ENCODE measurements around the gene NLK.
"Not testable (repeated sequence)": the region's sequence is repeated elsewhere in the genome, so short reads cannot be mapped to it uniquely, and the experiment has no call there.

The NLK gene

GRCh38 chr17:28181568-28181967 is 139.1 kb downstream of the NLK start:
- TF ChIP-seq POLR2A (IDR thresholded peaks at IDR 0.05; ENCODE audit: low read depth, low read length), result no peak
- DNase-seq (ENCODE audit: insufficient read length, low spot score) (no peak), FAIRE-seq (no peak)

DNA sequence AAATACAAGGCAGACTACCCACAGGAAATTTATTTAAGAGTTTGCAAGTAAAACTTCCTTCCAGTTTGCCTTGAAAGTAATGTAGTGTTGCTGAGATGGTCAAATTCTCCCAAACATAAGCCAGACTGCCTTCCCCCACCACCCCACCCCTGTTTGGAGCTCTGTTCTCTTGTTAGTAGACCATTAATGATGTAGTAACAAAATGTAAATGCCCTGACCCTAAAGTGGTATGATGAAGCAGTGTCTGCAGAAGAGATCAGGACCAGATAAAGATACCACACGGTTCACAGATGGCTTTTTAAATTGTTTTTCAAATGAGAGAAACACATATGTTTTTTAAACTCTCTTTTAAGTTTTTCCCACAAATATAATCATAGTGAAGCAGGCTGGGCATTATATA is 140.1 kb downstream of the NLK start:
- DNase-seq (ENCODE audit: insufficient read length, low spot score) (no peak), FAIRE-seq (no peak)
- no peak for TF ChIP-seq POLR2A (IDR thresholded peaks at IDR 0.05; ENCODE audit: low read depth, low read length)

DNA sequence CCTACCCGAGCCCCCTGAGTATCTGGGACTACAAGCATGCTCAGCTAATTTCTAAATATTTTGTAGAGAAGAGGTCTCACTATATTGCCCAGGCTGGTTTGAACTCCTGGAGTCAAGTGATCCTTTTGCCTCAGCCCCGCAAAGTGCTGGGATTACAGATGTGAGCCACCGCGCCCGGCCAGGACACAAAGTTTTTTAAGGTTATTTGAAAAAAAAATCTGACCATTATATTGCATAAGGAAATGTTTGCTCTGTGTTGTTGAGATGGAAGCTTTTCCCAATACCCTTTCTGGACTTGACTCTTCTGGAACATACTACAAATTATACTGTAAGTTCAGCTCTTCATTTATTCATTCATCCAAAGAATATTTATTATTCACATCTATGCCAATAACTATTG is 143.2 kb downstream of the NLK start:
- FAIRE-seq (no peak), DNase-seq (ENCODE audit: insufficient read length, low spot score) (no peak)
- no peak for TF ChIP-seq POLR2A (IDR thresholded peaks at IDR 0.05; ENCODE audit: low read depth, low read length)

DNA sequence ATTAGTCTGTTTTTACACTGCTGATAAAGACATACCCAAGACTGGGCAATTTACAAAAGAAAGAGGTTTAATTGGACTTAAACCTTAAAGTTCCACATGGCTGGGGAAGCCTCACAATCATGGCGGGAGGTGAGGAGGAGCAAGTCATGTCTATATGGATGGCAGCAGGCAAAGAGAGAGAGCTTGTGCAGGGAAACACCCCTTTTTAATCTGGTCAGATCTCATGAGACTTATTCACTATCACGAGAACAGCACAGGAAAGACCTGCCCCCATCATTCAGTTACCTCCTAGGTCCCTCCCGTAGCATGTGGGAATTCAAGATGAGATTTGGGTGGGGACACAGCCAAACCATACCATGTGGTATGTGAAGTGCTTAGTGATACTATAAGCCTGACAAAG is 144.0 kb downstream of the NLK start:
- FAIRE-seq; DNase-seq (ENCODE audit: insufficient read length, low spot score): not testable (repeated sequence)

GRCh38 chr17:28187931-28188330 is 145.5 kb downstream of the NLK start:
- TF ChIP-seq POLR2A (IDR thresholded peaks at IDR 0.05; ENCODE audit: low read depth, low read length), result no peak
- DNase-seq (ENCODE audit: insufficient read length, low spot score) (no peak), FAIRE-seq (no peak)

- no peak for DNase-seq (ENCODE audit: insufficient read length, low spot score)
- FAIRE-seq, result no peak
These were observed 146.4 kb downstream of the NLK start for GRCh38 chr17:28188841-28189263.

GRCh38 chr17:28189667-28190066 is 147.2 kb downstream of the NLK start:
- DNase-seq (ENCODE audit: insufficient read length, low spot score), result no peak
- no peak for TF ChIP-seq POLR2A (IDR thresholded peaks at IDR 0.05; ENCODE audit: low read depth, low read length)
- FAIRE-seq, result no peak

More at GRCh38 chr17:28188841-28189263, 146.4 kb downstream of the NLK start:
- TF ChIP-seq POLR2A (IDR thresholded peaks at IDR 0.05; ENCODE audit: low read depth, low read length), result no peak

DNA sequence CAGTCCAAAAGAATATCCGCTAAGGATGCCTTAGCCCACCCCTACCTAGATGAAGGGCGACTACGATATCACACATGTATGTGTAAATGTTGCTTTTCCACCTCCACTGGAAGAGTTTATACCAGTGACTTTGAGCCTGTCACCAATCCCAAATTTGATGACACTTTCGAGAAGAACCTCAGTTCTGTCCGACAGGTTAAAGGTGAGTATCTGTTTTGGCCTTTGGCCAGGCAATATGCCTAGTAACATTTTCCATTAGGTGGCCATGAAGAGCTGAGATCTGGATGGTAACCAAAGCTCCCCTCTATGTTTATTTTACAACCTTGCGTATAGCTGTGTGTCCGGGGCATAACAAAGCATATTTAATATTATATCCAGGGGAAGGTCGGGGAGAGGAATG is 148.5 kb downstream of the NLK start:
- no peak for DNase-seq (ENCODE audit: insufficient read length, low spot score)

DNA sequence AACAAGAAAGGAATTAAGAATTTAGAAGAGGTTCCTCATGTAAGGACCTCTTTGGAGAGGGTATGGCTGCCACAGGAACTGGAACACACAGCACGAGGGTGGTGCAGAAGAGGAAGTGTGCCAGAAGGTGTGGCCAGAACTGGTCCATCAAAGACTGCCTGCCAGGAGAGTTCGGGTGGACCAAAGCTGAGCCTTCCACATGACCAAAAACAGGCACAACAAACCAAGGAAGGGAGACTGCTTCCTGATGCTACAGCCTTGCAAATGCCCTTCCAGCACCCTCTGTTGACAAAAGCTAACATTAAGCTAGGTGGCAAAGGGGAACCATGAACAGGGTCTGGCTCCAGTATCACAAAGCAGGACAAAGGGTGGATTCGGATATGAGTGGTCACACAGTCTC is 150.8 kb downstream of the NLK start:
- no peak for DNase-seq (ENCODE audit: insufficient read length, low spot score)
- no peak for TF ChIP-seq POLR2A (IDR thresholded peaks at IDR 0.05; ENCODE audit: low read depth, low read length)
- no peak for FAIRE-seq

More for the DNA sequence above, 148.5 kb downstream of the NLK start:
- TF ChIP-seq POLR2A (IDR thresholded peaks at IDR 0.05; ENCODE audit: low read depth, low read length), result no peak
- no peak for FAIRE-seq

- no peak for DNase-seq (ENCODE audit: insufficient read length, low spot score)
These were observed 151.9 kb downstream of the NLK start for GRCh38 chr17:28194382-28194781.

DNA sequence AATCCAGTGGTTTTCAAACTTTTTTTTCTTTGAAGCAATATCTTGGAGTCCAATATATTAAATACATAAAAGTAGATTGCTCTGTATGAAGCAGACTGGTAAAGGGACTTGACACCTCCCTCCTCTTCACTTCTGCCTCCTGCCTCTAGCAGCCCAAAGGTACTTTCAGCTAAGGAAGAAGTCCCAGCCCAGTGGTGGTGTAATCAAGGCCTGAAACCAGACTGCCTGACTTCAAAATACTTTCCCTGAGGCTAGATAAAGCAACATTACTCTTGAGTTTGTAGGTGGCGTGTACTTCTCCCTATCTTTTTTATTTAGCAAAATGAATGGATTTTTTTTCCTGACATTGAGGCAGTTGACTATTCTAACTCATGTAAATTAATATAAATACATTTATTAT is 154.2 kb downstream of the NLK start:
- FAIRE-seq (no peak), DNase-seq (ENCODE audit: insufficient read length, low spot score) (no peak)
- TF ChIP-seq POLR2A (IDR thresholded peaks at IDR 0.05; ENCODE audit: low read depth, low read length), result no peak

More at GRCh38 chr17:28194382-28194781, 151.9 kb downstream of the NLK start:
- no peak for FAIRE-seq
- no peak for TF ChIP-seq POLR2A (IDR thresholded peaks at IDR 0.05; ENCODE audit: low read depth, low read length)

- no peak for DNase-seq (ENCODE audit: insufficient read length, low spot score)
- no peak for TF ChIP-seq POLR2A (IDR thresholded peaks at IDR 0.05; ENCODE audit: low read depth, low read length)
- no peak for FAIRE-seq
These were observed 156.6 kb downstream of the NLK start for GRCh38 chr17:28199115-28199514.

GRCh38 chr17:28199728-28200127 is 157.3 kb downstream of the NLK start:
- FAIRE-seq (no peak), DNase-seq (ENCODE audit: insufficient read length, low spot score) (no peak)
- no peak for TF ChIP-seq POLR2A (IDR thresholded peaks at IDR 0.05; ENCODE audit: low read depth, low read length)

DNA sequence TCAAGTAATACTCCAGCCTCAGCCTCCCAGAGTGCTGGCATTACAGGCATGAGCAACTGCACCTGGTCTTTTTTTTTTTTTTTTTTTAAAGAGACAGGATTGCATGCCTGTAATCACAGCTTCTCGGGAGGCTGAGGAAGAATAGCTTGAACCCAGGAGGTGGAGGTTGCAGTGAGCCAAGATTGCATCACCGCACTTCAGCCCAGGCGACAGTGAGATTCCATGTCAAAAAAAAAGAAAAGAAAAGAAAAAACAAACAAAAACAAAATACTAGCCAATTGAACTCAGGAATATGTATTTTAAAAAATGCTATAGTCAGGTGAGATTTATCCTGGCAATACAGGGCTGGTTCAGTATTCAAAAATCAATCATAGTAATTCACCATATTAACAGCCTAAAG is 158.8 kb downstream of the NLK start:
- no peak for DNase-seq (ENCODE audit: insufficient read length, low spot score)
- FAIRE-seq, result no peak
- TF ChIP-seq POLR2A (IDR thresholded peaks at IDR 0.05; ENCODE audit: low read depth, low read length), result no peak

DNA sequence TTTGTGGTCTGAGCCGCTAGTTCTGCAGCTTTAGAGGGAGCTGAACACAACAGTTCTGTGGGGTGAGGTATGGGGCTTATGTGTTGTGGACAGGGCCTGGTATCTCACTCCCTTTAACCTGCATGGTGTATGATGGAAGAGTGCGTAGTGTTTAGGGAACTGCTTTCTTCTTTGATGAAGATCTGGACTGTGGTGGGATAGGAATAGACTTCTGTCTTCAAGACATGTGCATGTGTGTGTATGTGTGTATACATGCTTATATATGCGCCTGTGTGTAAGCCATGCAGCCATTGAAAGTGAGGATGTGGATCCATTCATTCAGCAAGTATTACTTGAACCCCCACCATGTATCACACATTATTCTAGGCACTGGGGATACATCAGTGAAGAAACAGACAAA is 161.8 kb downstream of the NLK start:
- no peak for DNase-seq (ENCODE audit: insufficient read length, low spot score)
- FAIRE-seq, result no peak
- TF ChIP-seq POLR2A (IDR thresholded peaks at IDR 0.05; ENCODE audit: low read depth, low read length), result no peak

- TF ChIP-seq POLR2A (IDR thresholded peaks at IDR 0.05; ENCODE audit: low read depth, low read length), result no peak
- FAIRE-seq, result no peak
- DNase-seq (ENCODE audit: insufficient read length, low spot score), result no peak
These were observed 162.3 kb downstream of the NLK start for GRCh38 chr17:28204751-28205150.

Data from H54 (cell line).